OCI-LY7 (cell line): ENCODE data around the gene OXTR. TPM values are rescaled to one million over a fixed set of nuclear protein-coding genes. Genes with fewer than 3 reads are reported as not detected.

Experiments used
- BruUV-seq: library from RNA; stranded (reverse); fragments of 400-500 nt; replicated peaks from 2 replicates; lab custom pipeline; 2021; lab: Mats Ljungman, UMichigan
- CTCF ChIA-PET: fragments of 300-600 bp; sonication (Branson Sonifier 250); formaldehyde crosslinking; loops from one replicate; lab custom pipeline; 2022; ENCODE audit warnings: antibody characterized with exemption; ENCODE audit not compliant: unreplicated experiment; lab: Charles Lee
- POLR2A ChIA-PET: fragments of 300-600 bp; sonication (Branson Sonifier 250); formaldehyde crosslinking; loops from one replicate; lab custom pipeline; 2022; ENCODE audit warnings: antibody characterized with exemption; lab: Charles Lee
- DNase-seq: peaks from one replicate; pipeline ENCODE4 v3.0.0-alpha.2; 2015; ENCODE audit warnings: low spot score
- H2AFZ ChIP-seq: fragments of 200-600 bp; sonication (generic), shearing (Covaris generic); 2 replicates; pipeline ENCODE4 v1.6.1; 2014; ENCODE audit warnings: mild to moderate bottlenecking, antibody characterized with exemption, low read length, moderate library complexity
- H3K27ac ChIP-seq: fragments of 200-600 bp; sonication (generic); 2 replicates; pipeline ENCODE4 v1.5.1; 2014; ENCODE audit warnings: mixed run types, low read depth, mild to moderate bottlenecking, moderate library complexity, low read length, inconsistent platforms; ENCODE audit not compliant: poor library complexity, severe bottlenecking
- H3K36me3 ChIP-seq: fragments of 200-600 bp; sonication (generic); 2 replicates; pipeline ENCODE4 v1.6.1; 2014; ENCODE audit warnings: mild to moderate bottlenecking, antibody characterized with exemption, low read length, moderate library complexity, mixed read lengths; ENCODE audit not compliant: insufficient read depth
- H3K4me1 ChIP-seq: fragments of 200-600 bp; sonication (generic); 2 replicates; pipeline ENCODE4 v1.5.1; 2014; ENCODE audit warnings: mild to moderate bottlenecking, low read length; ENCODE audit not compliant: insufficient read depth, poor library complexity, severe bottlenecking
- H3K4me2 ChIP-seq: fragments of 200-600 bp; sonication (generic); 2 replicates; pipeline ENCODE4 v1.6.1; 2014; ENCODE audit warnings: mild to moderate bottlenecking, low read length
- H3K4me3 ChIP-seq: fragments of 200-600 bp; sonication (generic); 2 replicates; pipeline ENCODE4 v1.5.1; 2014; ENCODE audit warnings: mild to moderate bottlenecking, low read depth, low read length; ENCODE audit not compliant: poor library complexity, severe bottlenecking
- H3K79me2 ChIP-seq: fragments of 200-600 bp; sonication (generic); 2 replicates; pipeline ENCODE4 v1.6.1; 2016; ENCODE audit warnings: low read depth, mild to moderate bottlenecking, low read length, moderate library complexity, mixed read lengths; ENCODE audit not compliant: insufficient read depth
- H3K9me2 ChIP-seq: fragments of 200-600 bp; sonication (generic); 2 replicates; pipeline ENCODE4 v1.6.1; 2016; ENCODE audit warnings: mild to moderate bottlenecking, low read length, mixed read lengths; ENCODE audit not compliant: insufficient read depth
- H3K9me3 ChIP-seq: fragments of 200-600 bp; sonication (generic); 2 replicates; pipeline ENCODE4 v1.6.1; 2014; ENCODE audit warnings: mild to moderate bottlenecking, mixed run types, low read length, mixed read lengths
- H4K20me1 ChIP-seq: fragments of 200-600 bp; sonication (generic); 2 replicates; pipeline ENCODE4 v1.6.1; 2014; ENCODE audit warnings: mild to moderate bottlenecking, antibody characterized with exemption, low read length, moderate library complexity, mixed read lengths; ENCODE audit not compliant: insufficient read depth
- CTCF ChIP-seq: fragments of 200-600 bp; sonication (generic); conservative IDR thresholded peaks from 2 replicates; pipeline ENCODE4 v1.5.1; 2014; ENCODE audit warnings: mild to moderate bottlenecking, antibody characterized with exemption, low read length, moderate library complexity, mixed read lengths
- EZH2phosphoT487 ChIP-seq: fragments of 200-600 bp; sonication (generic); IDR thresholded peaks from 2 replicates; pipeline ENCODE4 v1.6.1; 2018; ENCODE audit warnings: low read depth, borderline replicate concordance, mild to moderate bottlenecking, mixed run types, antibody characterized with exemption, low read length, moderate library complexity, mixed read lengths
- intact Hi-C: fragments of 100-400 bp; cut with micrococcal nuclease; formaldehyde crosslinking; loops from one replicate; pipeline ENCODE4 v1.10.0; 2022; ENCODE audit not compliant: unreplicated experiment
- total RNA-seq, 2 experiments: library from RNA; depleted of rRNA in 1 of 2; stranded (reverse); fragments of >200 nt in 1 of 2; shearing (Covaris generic) in 1 of 2; gene quantifications; 2 replicates each; pipeline ENCODE4 v1.2.3, GENCODE V29; 2014 to 2022

Gene OXTR
- total RNA-seq, 2 experiments from 2014 or later = 0.82 to 2.0 TPM

DNA sequence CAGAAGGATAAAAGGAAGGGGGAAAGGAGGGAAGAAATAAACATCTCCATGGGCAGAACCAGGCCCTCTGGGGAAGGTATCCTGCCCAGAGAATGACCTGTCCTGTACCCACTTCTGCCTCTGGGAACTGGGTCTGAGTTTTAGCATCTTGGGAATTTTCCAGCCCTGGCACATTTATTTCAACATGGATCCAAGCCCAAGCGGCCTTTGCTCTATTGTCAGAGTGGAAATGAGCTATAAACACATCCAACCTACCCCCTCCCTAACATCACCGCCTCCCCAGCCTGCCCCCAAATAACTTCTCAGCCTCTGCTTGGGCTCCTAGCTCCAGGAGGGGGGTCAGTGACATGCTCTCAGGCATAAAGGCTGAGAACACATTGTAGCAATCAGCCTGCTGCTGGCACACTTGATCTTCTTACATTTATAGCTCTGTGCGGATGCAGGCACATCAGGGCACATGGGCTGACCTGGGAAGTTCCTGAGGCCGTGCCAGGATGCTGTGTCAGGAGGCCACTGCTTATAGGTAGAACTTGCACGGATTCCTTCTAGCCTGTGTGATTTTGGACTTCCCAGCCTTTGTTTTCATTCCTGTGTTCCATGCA is 4.6 kb upstream of the OXTR start:
- POLR2A ChIA-PET = no interaction called here
- Histone ChIP-seq H3K27ac (no peak overlapping the region), H2AFZ (no peak overlapping the region), H3K4me2 (no peak overlapping the region), H3K4me3 (no peak overlapping the region), H4K20me1 (no peaks in the 10 kb centered on the region), H3K9me2 (no peaks in the 10 kb centered on the region), H3K36me3 (no peaks in the 10 kb centered on the region), H3K79me2 (no peaks in the 10 kb centered on the region), H3K9me3 (no peaks in the 10 kb centered on the region), H3K4me1 (peaks cover 8% of the 10 kb centered on the region)
- DNase-seq = no peak
- intact Hi-C loops = no loop called here
- no TSS peak for BruUV-seq
- TF ChIP-seq EZH2phosphoT487 (no peak), CTCF (no peak)
- CTCF ChIA-PET = no interaction called here

- H3K36me3 ChIP-seq = no peaks in the 10 kb centered on the region
- H3K9me3 ChIP-seq = no peaks in the 10 kb centered on the region
- H3K9me2 ChIP-seq = no peaks in the 10 kb centered on the region
- H3K79me2 ChIP-seq = no peaks in the 10 kb centered on the region
- H3K4me3 ChIP-seq = no peak overlapping the region
- CTCF ChIA-PET = no interaction called here
- DNase-seq = no peak
- POLR2A ChIA-PET = no interaction called here
- H3K27ac ChIP-seq = no peak overlapping the region
- no peaks in the 10 kb centered on the region for H3K4me1 ChIP-seq
- no peak for TF ChIP-seq CTCF
- no peak for TF ChIP-seq EZH2phosphoT487
- H4K20me1 ChIP-seq = no peaks in the 10 kb centered on the region
- no peak overlapping the region for H2AFZ ChIP-seq
- BruUV-seq = no TSS peak
- 0 out of 2 replicates have a peak overlapping the region, but pooled peaks have one; percentile 43 for H3K4me2 ChIP-seq
- intact Hi-C loops = no loop called here
Observed at GRCh38 chr3:8768364-8769087, 887 bp downstream of the OXTR start.
